Ascending aorta (tissue), 2 donors: ENCODE results near the gene NINJ1. TPM values are rescaled to one million over a fixed set of nuclear protein-coding genes. Genes with fewer than 3 reads are reported as not detected.

ENCODE experiments used
- DNase-seq, 2 donors: peaks; one replicate each; pipeline ENCODE4 v3.0.0-alpha.2; 2019; ENCODE audit warnings: low spot score in 2 of 2
- H3K27ac ChIP-seq, 2 donors: fragments of 200-600 bp; sonication (generic); one replicate each; pipeline ENCODE4 v1.5.1; 2016 to 2017; ENCODE audit warnings: mild to moderate bottlenecking in 1 of 2
- H3K27me3 ChIP-seq: fragments of 200-600 bp; sonication (generic); one replicate; pipeline ENCODE4 v1.5.1; 2017
- H3K36me3 ChIP-seq, 2 donors: fragments of 200-600 bp; sonication (generic); one replicate each; pipeline ENCODE4 v1.5.1; 2016
- H3K4me1 ChIP-seq, 2 donors: fragments of 200-600 bp; sonication (generic); one replicate each; pipeline ENCODE4 v1.5.1; 2016 to 2017; ENCODE audit warnings: mild to moderate bottlenecking in 1 of 2
- H3K4me3 ChIP-seq, 2 donors: fragments of 200-600 bp; sonication (generic); one replicate each; pipeline ENCODE4 v1.5.1; 2016 to 2017; ENCODE audit warnings: mild to moderate bottlenecking in 1 of 2
- H3K9me3 ChIP-seq, 2 donors: fragments of 200-600 bp; sonication (generic); one replicate each; pipeline ENCODE4 v1.5.1; 2016
- CTCF ChIP-seq, 3 experiments: fragments of 200-600 bp in 2 of 3; fragments of 450-650 bp in 1 of 3; sonication (generic) in 2 of 3; IDR thresholded peaks; one replicate each; pipeline ENCODE4 v1.5.1; 2016 to 2019; ENCODE audit warnings: antibody characterized with exemption in 3 of 3, mild to moderate bottlenecking in 1 of 3, moderate library complexity in 1 of 3
- intact Hi-C: fragments of 100-400 bp; cut with DNase I; formaldehyde crosslinking; loops from one replicate; pipeline ENCODE4 v1.15.1; 2023
- total RNA-seq: library from RNA; depleted of rRNA; stranded (reverse); fragments of >200 nt; gene quantifications from one replicate; pipeline ENCODE4 v1.1.0, GENCODE V29; 2016

NINJ1 gene
- total RNA-seq, 1 donor from 2014 or later = 156 TPM

DNA sequence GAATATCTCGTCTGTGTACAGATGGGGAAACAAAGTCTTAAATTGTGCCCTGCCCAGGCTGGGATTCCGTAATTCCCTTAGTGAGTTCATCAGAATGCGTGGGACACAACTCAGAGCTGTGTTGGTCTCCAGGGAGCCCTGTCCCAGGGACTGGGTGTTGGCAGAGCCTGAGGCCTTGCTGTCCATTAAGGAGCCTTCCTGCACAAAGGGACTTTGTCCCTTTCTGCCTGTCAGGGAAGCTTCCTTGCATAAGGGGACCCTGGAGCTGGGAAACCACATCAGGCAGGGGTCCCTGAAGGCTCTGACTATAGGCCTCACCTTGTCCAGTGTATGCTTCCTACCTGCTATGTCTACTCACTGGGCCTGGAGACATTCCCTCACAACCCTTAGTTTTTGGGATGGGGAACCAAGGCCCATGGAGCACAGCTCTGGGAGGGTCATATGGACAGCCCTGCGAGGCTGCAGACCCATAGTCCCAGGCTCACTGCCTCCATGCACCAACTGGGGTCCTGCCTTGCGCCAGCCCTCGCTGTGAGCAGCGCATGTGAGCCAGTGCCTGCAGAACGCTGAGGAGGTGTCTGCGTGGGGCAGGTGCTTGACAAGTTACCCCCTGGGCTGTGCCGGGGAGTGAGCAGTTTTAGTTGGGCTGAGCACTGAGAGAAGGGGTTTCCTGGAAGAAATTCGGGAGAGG is 36.4 kb downstream of the NINJ1 start:
- peak overlapping the region; percentile 96 to 97 for H3K27ac ChIP-seq
- H3K27me3 ChIP-seq = no peaks in the 10 kb centered on the region
- peaks cover 22 to 39% of the 10 kb centered on the region in 2 donors for H3K4me1 ChIP-seq
- no peaks in the 10 kb centered on the region for H3K9me3 ChIP-seq
- H3K4me3 ChIP-seq = peak overlapping the region; percentile 81 to 96
- no peak for TF ChIP-seq CTCF (IDR thresholded peaks at IDR 0.05)
- intact Hi-C loops = loop anchor here (2.0 to 10.0 kb wide), 6 partner anchors 21 to 983 kb away; partner anchors contain the start of genes BICD2, FAM120A, FAM120AOS and SPTLC1
- no peaks in the 10 kb centered on the region for H3K36me3 ChIP-seq
- peak; percentile 5 to 72 for DNase-seq

- no peak for DNase-seq
- TF ChIP-seq CTCF (IDR thresholded peaks at IDR 0.05) = no peak
- no peaks in the 10 kb centered on the region for H3K27me3 ChIP-seq
- peaks cover 22 to 37% of the 10 kb centered on the region in 2 donors for H3K4me1 ChIP-seq
- peak overlapping the region; percentile 81 to 96 for H3K4me3 ChIP-seq
- no peaks in the 10 kb centered on the region for H3K36me3 ChIP-seq
- H3K9me3 ChIP-seq = peaks cover 0 to 4% of the 10 kb centered on the region in 2 donors
- peak overlapping the region; percentile 96 to 97 for H3K27ac ChIP-seq
- intact Hi-C loops = loop anchor here (1.0 to 10.0 kb wide), 6 partner anchors 45 to 982 kb away; partner anchors contain the start of genes BICD2, FAM120A, FAM120AOS and SPTLC1
These were observed 37.2 kb downstream of the NINJ1 start for GRCh38 chr9:93096811-93097382.

DNA sequence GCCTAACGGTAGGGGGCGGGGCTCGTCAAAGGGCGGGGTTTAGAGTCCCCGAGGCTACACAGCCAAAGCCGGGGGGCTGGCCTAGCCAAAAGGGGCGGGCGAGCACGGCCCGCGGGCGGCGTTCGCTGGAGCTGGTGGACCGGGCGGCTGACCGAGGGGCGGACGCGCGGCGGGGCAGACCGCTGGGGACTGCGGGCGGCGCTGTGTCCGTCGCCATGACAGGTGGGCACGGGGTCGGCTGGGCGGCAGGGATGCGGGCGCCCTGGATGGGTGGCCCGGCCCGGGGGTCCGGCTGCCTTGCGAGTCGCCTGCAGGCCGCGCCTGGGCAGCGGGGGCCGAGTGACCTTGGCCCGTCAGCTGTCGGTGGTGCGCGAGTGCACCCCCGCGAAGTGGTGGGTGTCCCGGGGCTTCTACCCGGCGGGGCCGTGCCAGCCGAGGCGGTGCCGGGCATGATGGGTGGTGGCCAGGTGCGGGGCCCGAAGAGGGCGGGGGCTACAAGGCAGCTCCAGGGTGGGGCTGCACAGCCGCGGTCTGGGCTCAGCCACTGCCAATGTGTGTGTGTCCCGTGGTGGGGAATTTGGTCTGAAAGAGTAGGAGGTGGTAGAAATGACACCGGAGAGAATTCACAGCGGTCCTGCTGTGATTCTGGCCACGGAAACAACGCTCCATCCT is 37.8 kb downstream of the NINJ1 start, which contains the start of gene CARD19:
Gene CARD19 (plus strand): TSS at position 87 of the 672 bp plus-strand sequence. CDS start 129 bp downstream, at position 216.
- Histone ChIP-seq H3K9me3 (peaks cover 0 to 9% of the 10 kb centered on the region in 2 donors), H3K27me3 (no peaks in the 10 kb centered on the region), H3K36me3 (no peaks in the 10 kb centered on the region), H3K4me1 (peaks cover 22 to 37% of the 10 kb centered on the region in 2 donors), H3K27ac (peak within 1 kb of the TSS; percentile 97), H3K4me3 (peak within 1 kb of the TSS; percentile 81 to 96)
- TF ChIP-seq CTCF (IDR thresholded peaks at IDR 0.05) = no peak
- DNase-seq = peak; percentile 43 to 82
- intact Hi-C loops = loop anchor here (1.0 to 10.0 kb wide), 6 partner anchors 44 to 981 kb away; partner anchors contain the start of genes BICD2, FAM120A, FAM120AOS and SPTLC1

DNA sequence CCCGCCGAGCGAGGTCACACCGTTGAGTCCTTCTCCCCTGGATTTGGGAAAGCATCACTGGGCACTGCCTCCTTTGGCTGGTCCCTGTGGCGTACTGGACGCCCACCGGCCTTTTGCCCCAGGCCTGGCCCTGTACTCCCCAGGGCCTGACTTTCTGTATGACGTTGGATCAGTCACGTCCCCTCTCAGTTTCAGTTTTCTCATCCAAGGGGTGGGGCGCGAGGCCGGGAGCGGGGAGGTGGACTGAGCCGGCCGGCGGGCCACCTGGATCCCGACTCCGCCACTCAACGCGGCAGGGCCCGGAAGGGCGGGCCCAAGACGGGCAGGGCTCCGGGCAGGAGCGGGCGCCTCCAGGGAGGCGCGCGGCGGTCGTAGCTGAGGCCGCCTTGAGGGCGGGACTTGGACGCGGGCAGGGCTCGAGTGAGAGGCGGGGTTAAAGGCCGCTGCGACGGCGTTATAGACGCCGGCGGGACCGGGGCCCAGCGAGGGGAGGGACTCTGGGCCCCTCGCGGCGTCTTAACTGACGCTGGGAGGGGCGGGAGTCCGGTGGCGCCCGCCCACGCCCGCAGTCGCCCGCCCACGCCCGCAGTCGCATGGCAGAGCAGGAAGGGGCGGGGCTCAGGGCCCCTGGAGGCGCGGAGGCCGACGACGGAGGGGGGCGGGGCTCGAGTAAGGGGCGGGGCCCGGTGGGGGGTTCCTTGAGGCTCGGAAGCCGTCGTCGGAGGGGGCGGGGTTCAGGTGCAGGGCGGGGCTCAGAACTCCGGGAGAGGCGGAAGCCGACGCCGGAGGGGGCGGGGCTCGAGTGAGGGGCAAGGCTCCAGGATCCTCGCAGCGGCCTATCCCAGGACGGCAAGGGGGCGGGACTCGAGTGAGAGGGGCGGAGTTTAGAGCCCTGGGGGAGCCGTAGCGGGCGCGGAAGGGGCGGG is 38.6 kb downstream of the NINJ1 start:
- Histone ChIP-seq H3K27me3 (no peaks in the 10 kb centered on the region), H3K27ac (peak overlapping the region; percentile 88 to 97), H3K9me3 (peaks cover 0 to 17% of the 10 kb centered on the region in 2 donors), H3K4me1 (peaks cover 22 to 37% of the 10 kb centered on the region in 2 donors), H3K36me3 (no peaks in the 10 kb centered on the region), H3K4me3 (peak overlapping the region; percentile 56 to 81)
- TF ChIP-seq CTCF (IDR thresholded peaks at IDR 0.05) = peak in 1 of 3 experiments; percentile 4
- DNase-seq = peak; percentile 98 to 100
- intact Hi-C loops = loop anchor here (1.0 to 10.0 kb wide), 8 partner anchors 37 to 981 kb away; partner anchors contain the start of genes BICD2, FAM120A, FAM120AOS and NINJ1
